Peyer's patch (tissue), 4 donors: ENCODE results near the gene PCNX2.

Source experiments
- CTCF ChIP-seq, 6 experiments: fragments of 450-650 bp in 4 of 6; fragments of 200-600 bp in 2 of 6; sonication (generic) in 1 of 6; IDR thresholded peaks; one replicate each; pipeline ENCODE4 v1.5.1; 2017 to 2019; ENCODE audit warnings: antibody characterized with exemption in 6 of 6, mild to moderate bottlenecking in 3 of 6, moderate library complexity in 1 of 6
- POLR2A ChIP-seq, 2 donors: fragments of 450-650 bp; IDR thresholded peaks; one replicate each; pipeline ENCODE4 v1.5.1; 2017; ENCODE audit warnings: antibody characterized with exemption in 2 of 2, mild to moderate bottlenecking in 2 of 2, moderate library complexity in 2 of 2

GRCh38 chr1:233038581-233038980, 256.9 kb downstream of the PCNX2 start:
- TF ChIP-seq CTCF (IDR thresholded peaks at IDR 0.05) (no peak), POLR2A (IDR thresholded peaks at IDR 0.05) (no peak)
